Hematopoietic multipotent progenitor cell treated with erythropoietin and hydrocortisone succinate and interleukin-3 and kit ligand, for 6 days (in vitro differentiated cells): ENCODE data around the gene TMEM238.
"Not testable (repeated sequence)": the region's sequence is repeated elsewhere in the genome, so short reads cannot be mapped to it uniquely, and the experiment has no call there.

ENCODE experiments used
- DNase-seq: peaks from one replicate; pipeline ENCODE4 v3.0.0-alpha.2; 2015

The TMEM238 gene

GRCh38 chr19:55384131-55384919 is at the start of gene TMEM238:
TSS of gene TMEM238 (minus strand) at chr19:55384292. CDS start at chr19:55384259, 33 bp downstream.
- peak; percentile 75 for DNase-seq

- DNase-seq: no peak
These were observed 49.2 kb upstream of the TMEM238 start for GRCh38 chr19:55433292-55433691.

GRCh38 chr19:55432241-55432959 is 48.3 kb upstream of the TMEM238 start:
- DNase-seq: no peak

- DNase-seq: no peak
These were observed 47.1 kb upstream of the TMEM238 start for GRCh38 chr19:55431183-55431582.

- DNase-seq: no peak
These were observed 42.0 kb upstream of the TMEM238 start for GRCh38 chr19:55426042-55426441.

- no peak for DNase-seq
These were observed 40.4 kb upstream of the TMEM238 start for GRCh38 chr19:55424518-55424917.

- DNase-seq: no peak
These were observed 39.3 kb upstream of the TMEM238 start for GRCh38 chr19:55423225-55424005.

GRCh38 chr19:55421281-55421680 is 37.2 kb upstream of the TMEM238 start:
- peak; percentile 51 for DNase-seq

- no peak for DNase-seq
These were observed 35.6 kb upstream of the TMEM238 start for GRCh38 chr19:55419624-55420236.

GRCh38 chr19:55419103-55419502 is 35.0 kb upstream of the TMEM238 start:
- DNase-seq: no peak

GRCh38 chr19:55418185-55418584 is 34.1 kb upstream of the TMEM238 start:
- DNase-seq: peak; percentile 88

- no peak for DNase-seq
These were observed 26.1 kb upstream of the TMEM238 start for GRCh38 chr19:55410168-55410567.

- DNase-seq: not testable (repeated sequence)
These were observed 25.1 kb upstream of the TMEM238 start for GRCh38 chr19:55409179-55409578.

GRCh38 chr19:55408533-55408872 is 24.4 kb upstream of the TMEM238 start:
- no peak for DNase-seq

GRCh38 chr19:55407800-55408532 is 23.9 kb upstream of the TMEM238 start:
- DNase-seq: peak; percentile 100

- DNase-seq: not testable (repeated sequence)
These were observed 23.4 kb upstream of the TMEM238 start, which contains the start of gene UBE2S for GRCh38 chr19:55407550-55407799. TSS of gene UBE2S (minus strand) at chr19:55407788. CDS start at chr19:55407589, 199 bp downstream.

GRCh38 chr19:55406826-55407549 is 22.9 kb upstream of the TMEM238 start:
- DNase-seq: peak; percentile 70

- no peak for DNase-seq
These were observed 22.2 kb upstream of the TMEM238 start for GRCh38 chr19:55406091-55406825.

- DNase-seq: no peak
These were observed 21.5 kb upstream of the TMEM238 start for GRCh38 chr19:55405638-55406037.

GRCh38 chr19:55402509-55402908 is 18.4 kb upstream of the TMEM238 start:
- no peak for DNase-seq

- DNase-seq: not testable (repeated sequence)
These were observed 17.3 kb upstream of the TMEM238 start for GRCh38 chr19:55401390-55401789.
